Thoracic aorta (tissue), 2 donors: Measurements from ENCODE around the gene CNFN. TPM values are rescaled to one million over a fixed set of nuclear protein-coding genes. Genes with fewer than 3 reads are reported as not detected.
A peak's percentile ranks its signal among the peaks of the same experiment; 100 is the strongest.

Source experiments
- ATAC-seq: fragments of 150-250 bp; one replicate; pipeline ENCODE4 v1.8.0; 2017; ENCODE audit warnings: low read depth; ENCODE audit not compliant: insufficient number of reproducible peaks, low FRiP score
- DNase-seq: peaks from one replicate; pipeline ENCODE4 v3.0.0-alpha.2; 2020; ENCODE audit warnings: low spot score
- H3K27ac ChIP-seq, 2 donors: fragments of 200-600 bp; sonication (generic); 1 replicate in 1 of 2; 2 replicates in 1 of 2; pipeline ENCODE4 v1.5.1; 2016; ENCODE audit warnings: mild to moderate bottlenecking in 2 of 2, moderate library complexity in 2 of 2
- H3K27me3 ChIP-seq: fragments of 200-600 bp; sonication (generic); replicated peaks from 2 replicates; pipeline ENCODE4 v1.6.0; 2016; ENCODE audit warnings: mild to moderate bottlenecking; ENCODE audit not compliant: insufficient read depth
- H3K36me3 ChIP-seq: fragments of 200-600 bp; sonication (generic); one replicate; pipeline ENCODE4 v1.5.1; 2016
- H3K4me1 ChIP-seq, 2 donors: fragments of 200-600 bp; sonication (generic); 1 replicate in 1 of 2; 2 replicates in 1 of 2; pipeline versions ENCODE4 v1.5.1 to v1.6.0; 2016; ENCODE audit warnings: low read depth in 2 of 2, mild to moderate bottlenecking in 1 of 2; ENCODE audit not compliant: control insufficient read depth in 1 of 2
- H3K4me3 ChIP-seq: fragments of 200-600 bp; sonication (generic); 2 replicates; pipeline ENCODE4 v1.5.1; 2016; ENCODE audit warnings: mild to moderate bottlenecking
- H3K9me3 ChIP-seq: fragments of 200-600 bp; sonication (generic); 2 replicates; pipeline ENCODE4 v1.5.1; 2016
- CTCF ChIP-seq: fragments of 200-600 bp; sonication (generic); IDR thresholded peaks from one replicate; pipeline ENCODE4 v1.5.1; 2019; ENCODE audit warnings: antibody characterized with exemption
- total RNA-seq, 2 donors: library from RNA; depleted of rRNA; stranded (reverse); fragments of >200 nt; gene quantifications; one replicate each; pipeline versions ENCODE4 v1.1.0 to v1.2.3, GENCODE V29; 2016

The CNFN gene
- total RNA-seq, 2 donors from 2014 or later, result not detected

GRCh38 chr19:42423462-42424344 lies 33.6 kb upstream of the CNFN start:
- Histone ChIP-seq H3K4me1 (peaks cover 9 to 17% of the 10 kb centered on the region in 2 donors), H3K4me3 (peak overlapping the region; percentile 85), H3K9me3 (no peaks in the 10 kb centered on the region), H3K27me3 (no peaks in the 10 kb centered on the region), H3K36me3 (no peaks in the 10 kb centered on the region), H3K27ac (no peak overlapping the region)
- peak; percentile 58 for ATAC-seq
- TF ChIP-seq CTCF, result no peak
- peak; percentile 59 for DNase-seq

DNA sequence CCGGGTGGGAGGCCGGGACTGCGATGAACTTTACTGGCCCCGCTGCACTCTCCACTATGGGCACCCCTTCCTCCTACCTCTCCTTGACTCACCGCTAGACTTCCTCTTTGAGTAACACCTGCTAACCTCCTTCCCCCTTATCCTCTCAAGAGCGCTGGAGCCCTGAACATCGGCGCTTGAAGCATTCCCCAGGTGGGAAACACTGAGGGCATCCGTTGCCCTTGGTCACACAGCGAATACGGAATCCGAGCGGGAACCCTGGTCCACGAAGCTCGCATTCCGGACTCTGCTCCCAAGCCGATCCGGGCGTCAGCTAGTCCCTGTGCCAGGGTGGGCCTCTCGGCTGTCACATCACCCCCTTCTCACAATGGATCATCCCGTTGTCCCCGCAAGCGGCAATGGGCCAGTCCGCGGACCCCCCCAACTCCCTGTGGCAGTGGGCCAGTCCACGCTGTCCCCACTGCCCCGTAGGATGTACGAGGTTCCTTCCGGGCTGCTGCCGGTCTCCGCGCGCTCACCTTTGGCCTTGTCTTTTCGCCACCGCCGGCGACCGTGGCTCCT lies 32.9 kb upstream of the CNFN start:
- no peak for ATAC-seq
- Histone ChIP-seq H3K9me3 (no peaks in the 10 kb centered on the region), H3K27ac (no peak overlapping the region), H3K4me1 (peaks cover 9 to 17% of the 10 kb centered on the region in 2 donors), H3K27me3 (no peaks in the 10 kb centered on the region), H3K4me3 (peak overlapping the region; percentile 85), H3K36me3 (no peaks in the 10 kb centered on the region)
- no peak for DNase-seq
- TF ChIP-seq CTCF, result no peak

DNA sequence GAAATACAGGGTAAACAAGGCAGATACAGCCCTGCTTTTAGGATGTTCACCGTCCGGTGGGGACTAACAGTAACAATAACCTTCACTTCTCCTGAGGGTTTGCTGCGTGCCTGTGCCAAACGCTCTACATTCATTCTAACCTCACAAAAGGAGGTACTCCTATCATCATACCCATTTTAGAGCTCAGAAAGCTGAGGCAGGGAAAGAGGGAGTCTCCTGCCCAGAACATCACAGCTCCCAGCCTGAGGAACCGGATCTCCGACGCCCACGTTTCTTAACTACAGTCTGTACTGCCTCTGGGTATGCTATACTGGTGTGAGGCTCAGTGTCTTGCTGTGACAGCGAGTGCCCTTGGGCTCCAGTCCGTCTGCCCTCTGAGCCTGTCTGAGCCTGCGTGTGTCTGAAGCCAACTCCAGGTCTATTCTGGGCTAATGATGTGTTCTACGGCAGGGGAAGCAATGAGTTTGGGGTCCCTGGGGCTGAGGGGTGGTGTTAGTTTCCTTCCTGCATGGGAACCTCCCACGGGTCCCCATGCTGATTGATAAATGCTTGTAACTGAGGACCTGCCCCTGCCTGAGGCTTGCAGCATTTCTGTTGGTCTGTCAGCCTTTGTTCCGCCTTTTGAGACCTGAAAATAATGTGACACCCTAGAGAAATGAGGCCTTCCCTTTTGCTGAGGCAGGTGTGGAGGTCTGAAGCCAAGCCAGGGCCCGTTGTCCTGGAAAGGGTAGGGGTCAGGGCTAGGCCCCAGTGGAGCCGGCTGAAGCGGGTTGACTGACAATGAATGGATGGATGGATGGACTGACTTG lies 32.2 kb upstream of the CNFN start:
- no peak for ATAC-seq
- Histone ChIP-seq H3K9me3 (no peaks in the 10 kb centered on the region), H3K27ac (no peak overlapping the region), H3K4me3 (peak overlapping the region; percentile 85), H3K4me1 (peaks cover 9 to 17% of the 10 kb centered on the region in 2 donors), H3K36me3 (no peaks in the 10 kb centered on the region), H3K27me3 (no peaks in the 10 kb centered on the region)
- DNase-seq, result no peak
- TF ChIP-seq CTCF, result no peak

- H3K27me3 ChIP-seq, result no peaks in the 10 kb centered on the region
- no peak for TF ChIP-seq CTCF
- peaks cover 9 to 17% of the 10 kb centered on the region in 2 donors for H3K4me1 ChIP-seq
- ATAC-seq, result no peak
- no peaks in the 10 kb centered on the region for H3K36me3 ChIP-seq
- H3K27ac ChIP-seq, result no peak overlapping the region
- no peak for DNase-seq
- no peaks in the 10 kb centered on the region for H3K9me3 ChIP-seq
- no peak overlapping the region for H3K4me3 ChIP-seq
Observed at GRCh38 chr19:42421591-42422031, 31.5 kb upstream of the CNFN start.

- ATAC-seq (no peak), DNase-seq (no peak)
- Histone ChIP-seq H3K27ac (no peak overlapping the region), H3K4me3 (no peak overlapping the region), H3K27me3 (no peaks in the 10 kb centered on the region), H3K9me3 (no peaks in the 10 kb centered on the region), H3K36me3 (no peaks in the 10 kb centered on the region), H3K4me1 (peaks cover 9 to 17% of the 10 kb centered on the region in 2 donors)
- no peak for TF ChIP-seq CTCF
Observed at GRCh38 chr19:42421101-42421500, 31.0 kb upstream of the CNFN start.
